ENCODE results near the gene SLC25A12. TPM values are rescaled to one million over a fixed set of nuclear protein-coding genes. Genes with fewer than 3 reads are reported as not detected.

Gene SLC25A12
- total and polyA plus RNA-seq, 2 of the 13 experiments (the other 11 are each of a cell fraction or from before 2014, with no cell fraction given), result 8.1 to 15.9 TPM

GRCh38 chr2:171893824-171894611 lies at the start of gene SLC25A12 (continued):
- TF ChIP-seq ZNF75D (CRISPR knock-in tag; IDR thresholded peaks at IDR 0.05; ENCODE audit: borderline replicate concordance) (no peak), ZBTB46 (CRISPR knock-in tag; IDR thresholded peaks at IDR 0.05; ENCODE audit: borderline replicate concordance) (0 out of 2 replicates have a peak, but pooled peaks have one; percentile 42), ETV6 (CRISPR knock-in tag; conservative IDR thresholded peaks at IDR 0.05) (0 out of 2 replicates have a peak, but pooled peaks have one; percentile 13), ZNF570 (CRISPR knock-in tag; IDR thresholded peaks at IDR 0.05; ENCODE audit: borderline replicate concordance) (no peak; the same call in 1 of the 2 replicates), CENPBD1 (CRISPR knock-in tag; IDR thresholded peaks at IDR 0.05; ENCODE audit: borderline replicate concordance, low read depth) (no peak), MYNN (CRISPR knock-in tag; IDR thresholded peaks at IDR 0.05; ENCODE audit: low read depth) (0 out of 2 replicates have a peak, but pooled peaks have one; percentile 17), SMARCE1 (IDR thresholded peaks at IDR 0.05; ENCODE audit: borderline replicate concordance) (no peak), NFE2L2 (IDR thresholded peaks at IDR 0.05; ENCODE audit: low read length) (no peak), MTF1 (CRISPR knock-in tag; IDR thresholded peaks at IDR 0.05) (peak; percentile 52; the same call in 1 of the 2 replicates), ZBTB2 (CRISPR knock-in tag; IDR thresholded peaks at IDR 0.05; ENCODE audit: low read depth) (0 out of 2 replicates have a peak, but pooled peaks have one; percentile 33), FOXK2 (IDR thresholded peaks at IDR 0.05) (no peak), ZNF260 (CRISPR knock-in tag; IDR thresholded peaks at IDR 0.05; ENCODE audit: borderline replicate concordance, low read depth) (no peak), ZNF180 (CRISPR knock-in tag; IDR thresholded peaks at IDR 0.05; ENCODE audit: borderline replicate concordance, low read depth) (no peak), ZNF749 (CRISPR knock-in tag; IDR thresholded peaks at IDR 0.05; ENCODE audit: borderline replicate concordance) (0 out of 2 replicates have a peak, but pooled peaks have one; percentile 19), PHF5A (CRISPR knock-in tag; IDR thresholded peaks at IDR 0.05; ENCODE audit: low read depth, unreplicated experiment) (peak; percentile 15), ZNF549 (CRISPR knock-in tag; IDR thresholded peaks at IDR 0.05) (no peak), FOXA1 (IDR thresholded peaks at IDR 0.05) (no peak), FOXA1 (CRISPR knock-in tag; IDR thresholded peaks at IDR 0.05) (no peak), ZNF670 (CRISPR knock-in tag; IDR thresholded peaks at IDR 0.05; ENCODE audit: borderline replicate concordance) (no peak), SNRNP70 (IDR thresholded peaks at IDR 0.05; ENCODE audit: low read depth, low read length) (no peak), HNRNPUL1 (IDR thresholded peaks at IDR 0.05; ENCODE audit: low read depth, low read length) (no peak), RFX1 (IDR thresholded peaks at IDR 0.05) (no peak), KDM3A (CRISPR knock-in tag; IDR thresholded peaks at IDR 0.05; ENCODE audit: low read depth) (no peak), ZGPAT (CRISPR knock-in tag; IDR thresholded peaks at IDR 0.05) (peak; percentile 51; the same call in 1 of the 2 replicates), XBP1 (CRISPR knock-in tag; IDR thresholded peaks at IDR 0.05) (no peak), ZNF614 (CRISPR knock-in tag; IDR thresholded peaks at IDR 0.05; ENCODE audit: borderline replicate concordance) (0 out of 2 replicates have a peak, but pooled peaks have one; percentile 1), ZSCAN29 (CRISPR knock-in tag; conservative IDR thresholded peaks at IDR 0.05) (no peak)
